OCI-LY7 (cell line): Measurements from ENCODE around the gene GGA2. TPM values are rescaled to one million over a fixed set of nuclear protein-coding genes. Genes with fewer than 3 reads are reported as not detected.

Source experiments
- BruUV-seq: library from RNA; stranded (reverse); fragments of 400-500 nt; replicated peaks from 2 replicates; lab custom pipeline; 2021; lab: Mats Ljungman, UMichigan
- CTCF ChIA-PET: fragments of 300-600 bp; sonication (Branson Sonifier 250); formaldehyde crosslinking; loops from one replicate; lab custom pipeline; 2022; ENCODE audit warnings: antibody characterized with exemption; ENCODE audit not compliant: unreplicated experiment; lab: Charles Lee
- POLR2A ChIA-PET: fragments of 300-600 bp; sonication (Branson Sonifier 250); formaldehyde crosslinking; loops from one replicate; lab custom pipeline; 2022; ENCODE audit warnings: antibody characterized with exemption; lab: Charles Lee
- DNase-seq: peaks from one replicate; pipeline ENCODE4 v3.0.0-alpha.2; 2015; ENCODE audit warnings: low spot score
- H2AFZ ChIP-seq: fragments of 200-600 bp; sonication (generic), shearing (Covaris generic); 2 replicates; pipeline ENCODE4 v1.6.1; 2014; ENCODE audit warnings: mild to moderate bottlenecking, antibody characterized with exemption, low read length, moderate library complexity
- H3K27ac ChIP-seq: fragments of 200-600 bp; sonication (generic); 2 replicates; pipeline ENCODE4 v1.5.1; 2014; ENCODE audit warnings: mixed run types, low read depth, mild to moderate bottlenecking, moderate library complexity, low read length, inconsistent platforms; ENCODE audit not compliant: poor library complexity, severe bottlenecking
- H3K36me3 ChIP-seq: fragments of 200-600 bp; sonication (generic); 2 replicates; pipeline ENCODE4 v1.6.1; 2014; ENCODE audit warnings: mild to moderate bottlenecking, antibody characterized with exemption, low read length, moderate library complexity, mixed read lengths; ENCODE audit not compliant: insufficient read depth
- H3K4me1 ChIP-seq: fragments of 200-600 bp; sonication (generic); 2 replicates; pipeline ENCODE4 v1.5.1; 2014; ENCODE audit warnings: mild to moderate bottlenecking, low read length; ENCODE audit not compliant: insufficient read depth, poor library complexity, severe bottlenecking
- H3K4me2 ChIP-seq: fragments of 200-600 bp; sonication (generic); 2 replicates; pipeline ENCODE4 v1.6.1; 2014; ENCODE audit warnings: mild to moderate bottlenecking, low read length
- H3K4me3 ChIP-seq: fragments of 200-600 bp; sonication (generic); 2 replicates; pipeline ENCODE4 v1.5.1; 2014; ENCODE audit warnings: mild to moderate bottlenecking, low read depth, low read length; ENCODE audit not compliant: poor library complexity, severe bottlenecking
- H3K79me2 ChIP-seq: fragments of 200-600 bp; sonication (generic); 2 replicates; pipeline ENCODE4 v1.6.1; 2016; ENCODE audit warnings: low read depth, mild to moderate bottlenecking, low read length, moderate library complexity, mixed read lengths; ENCODE audit not compliant: insufficient read depth
- H3K9me2 ChIP-seq: fragments of 200-600 bp; sonication (generic); 2 replicates; pipeline ENCODE4 v1.6.1; 2016; ENCODE audit warnings: mild to moderate bottlenecking, low read length, mixed read lengths; ENCODE audit not compliant: insufficient read depth
- H3K9me3 ChIP-seq: fragments of 200-600 bp; sonication (generic); 2 replicates; pipeline ENCODE4 v1.6.1; 2014; ENCODE audit warnings: mild to moderate bottlenecking, mixed run types, low read length, mixed read lengths
- H4K20me1 ChIP-seq: fragments of 200-600 bp; sonication (generic); 2 replicates; pipeline ENCODE4 v1.6.1; 2014; ENCODE audit warnings: mild to moderate bottlenecking, antibody characterized with exemption, low read length, moderate library complexity, mixed read lengths; ENCODE audit not compliant: insufficient read depth
- CTCF ChIP-seq: fragments of 200-600 bp; sonication (generic); conservative IDR thresholded peaks from 2 replicates; pipeline ENCODE4 v1.5.1; 2014; ENCODE audit warnings: mild to moderate bottlenecking, antibody characterized with exemption, low read length, moderate library complexity, mixed read lengths
- EZH2phosphoT487 ChIP-seq: fragments of 200-600 bp; sonication (generic); IDR thresholded peaks from 2 replicates; pipeline ENCODE4 v1.6.1; 2018; ENCODE audit warnings: low read depth, borderline replicate concordance, mild to moderate bottlenecking, mixed run types, antibody characterized with exemption, low read length, moderate library complexity, mixed read lengths
- intact Hi-C: fragments of 100-400 bp; cut with micrococcal nuclease; formaldehyde crosslinking; loops from one replicate; pipeline ENCODE4 v1.10.0; 2022; ENCODE audit not compliant: unreplicated experiment
- total RNA-seq, 2 experiments: library from RNA; depleted of rRNA in 1 of 2; stranded (reverse); fragments of >200 nt in 1 of 2; shearing (Covaris generic) in 1 of 2; gene quantifications; 2 replicates each; pipeline ENCODE4 v1.2.3, GENCODE V29; 2014 to 2022

GGA2 gene
- total RNA-seq, 2 experiments from 2014 or later: 213 to 580 TPM

GRCh38 chr16:23428351-23428750 is 81.9 kb downstream of the GGA2 start:
- Histone ChIP-seq H3K9me2 (no peaks in the 10 kb centered on the region), H3K36me3 (peaks cover 21% of the 10 kb centered on the region), H3K4me1 (no peaks in the 10 kb centered on the region), H3K79me2 (no peaks in the 10 kb centered on the region), H3K27ac (no peak overlapping the region), H3K9me3 (no peaks in the 10 kb centered on the region), H2AFZ (no peak overlapping the region), H4K20me1 (no peaks in the 10 kb centered on the region), H3K4me3 (no peak overlapping the region), H3K4me2 (no peak overlapping the region)
- intact Hi-C loops: no loop called here
- TF ChIP-seq CTCF (no peak), EZH2phosphoT487 (no peak)
- BruUV-seq: no TSS peak
- CTCF ChIA-PET: no interaction called here
- no peak for DNase-seq
- POLR2A ChIA-PET: no interaction called here

- ChIA-PET POLR2A (interaction anchor here (0.7 kb wide), 2 partner anchors 115 to 241 kb away, joined by 3 read pairs; no protein-coding TSS in a partner anchor), CTCF (no interaction called here)
- H3K4me2 ChIP-seq: no peak overlapping the region
- no TSS peak for BruUV-seq
- H3K9me2 ChIP-seq: no peaks in the 10 kb centered on the region
- no peaks in the 10 kb centered on the region for H3K79me2 ChIP-seq
- no peak for TF ChIP-seq CTCF
- no peak for TF ChIP-seq EZH2phosphoT487
- no peak overlapping the region for H2AFZ ChIP-seq
- no peak overlapping the region for H3K27ac ChIP-seq
- DNase-seq: no peak
- intact Hi-C loops: no loop called here
- H3K4me3 ChIP-seq: no peak overlapping the region
- no peaks in the 10 kb centered on the region for H3K4me1 ChIP-seq
- H4K20me1 ChIP-seq: no peaks in the 10 kb centered on the region
- no peaks in the 10 kb centered on the region for H3K9me3 ChIP-seq
- peaks cover 7% of the 10 kb centered on the region for H3K36me3 ChIP-seq
These were observed 85.9 kb downstream of the GGA2 start for GRCh38 chr16:23424292-23424958.

- no peaks in the 10 kb centered on the region for H3K9me2 ChIP-seq
- BruUV-seq: no TSS peak
- TF ChIP-seq EZH2phosphoT487: no peak
- no peak for TF ChIP-seq CTCF
- H4K20me1 ChIP-seq: no peaks in the 10 kb centered on the region
- DNase-seq: no peak
- ChIA-PET POLR2A (interaction anchor here (0.7 kb wide), 2 partner anchors 114 to 240 kb away, joined by 3 read pairs; no protein-coding TSS in a partner anchor), CTCF (interaction anchor here (0.6 kb wide), 1 partner anchor 1089 kb away, joined by 3 read pairs; no protein-coding TSS in a partner anchor)
- H3K4me3 ChIP-seq: no peak overlapping the region
- no peak overlapping the region for H3K4me2 ChIP-seq
- H3K36me3 ChIP-seq: peaks cover 7% of the 10 kb centered on the region
- no peaks in the 10 kb centered on the region for H3K4me1 ChIP-seq
- no peaks in the 10 kb centered on the region for H3K9me3 ChIP-seq
- no peak overlapping the region for H2AFZ ChIP-seq
- intact Hi-C loops: no loop called here
- H3K27ac ChIP-seq: no peak overlapping the region
- H3K79me2 ChIP-seq: no peaks in the 10 kb centered on the region
These were observed 86.7 kb downstream of the GGA2 start for GRCh38 chr16:23423496-23424049.
